ENCODE results near the gene NKPD1.
"Not testable (repeated sequence)": the region's sequence is repeated elsewhere in the genome, so short reads cannot be mapped to it uniquely, and the experiment has no call there.

The NKPD1 gene

DNA sequence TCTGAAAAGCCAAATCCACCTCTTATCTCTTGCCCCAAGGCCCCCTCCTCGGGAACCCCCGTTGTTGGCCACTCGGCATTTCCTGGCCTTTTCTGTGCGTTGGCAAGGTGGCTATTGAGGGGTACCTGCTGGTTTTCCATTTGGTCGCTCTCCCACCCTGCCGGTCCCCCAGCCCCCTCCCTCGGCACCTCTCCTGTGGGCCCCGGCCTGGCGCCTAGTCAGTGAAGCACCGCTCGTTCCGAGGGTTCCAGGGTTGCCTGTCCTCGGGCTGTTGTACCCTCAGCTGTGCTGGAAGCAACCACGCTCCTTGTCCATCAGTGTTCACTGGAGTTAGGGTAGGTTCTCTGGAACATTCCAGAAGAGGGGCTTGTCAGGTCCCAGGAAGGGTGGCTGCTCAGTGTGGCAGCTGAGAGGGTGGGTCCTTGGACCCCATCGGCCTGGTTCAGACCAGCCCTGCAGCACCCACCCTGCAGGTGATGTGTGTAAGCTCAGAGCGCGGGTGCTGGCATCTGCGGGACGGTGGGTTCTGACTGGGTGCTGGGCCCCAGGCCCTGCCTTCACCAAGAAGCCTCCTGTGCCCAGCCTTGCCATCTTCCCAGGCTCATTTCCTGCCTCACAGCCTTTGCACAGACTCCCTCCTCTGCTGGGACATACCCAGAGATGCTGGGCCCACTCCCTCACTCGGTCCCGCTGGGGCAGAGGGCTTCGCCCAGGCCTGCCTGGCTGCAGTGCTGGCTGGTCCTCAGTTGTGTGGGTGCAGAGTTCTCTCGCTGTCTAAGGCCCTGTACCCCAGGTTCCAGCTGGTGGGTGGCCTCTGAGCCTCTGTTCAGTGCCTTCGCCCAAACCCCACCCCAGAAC, 21.3 kb downstream of the NKPD1 start:
- DNase-seq (ENCODE audit: low read depth in 2 of 2), result no peak

DNA sequence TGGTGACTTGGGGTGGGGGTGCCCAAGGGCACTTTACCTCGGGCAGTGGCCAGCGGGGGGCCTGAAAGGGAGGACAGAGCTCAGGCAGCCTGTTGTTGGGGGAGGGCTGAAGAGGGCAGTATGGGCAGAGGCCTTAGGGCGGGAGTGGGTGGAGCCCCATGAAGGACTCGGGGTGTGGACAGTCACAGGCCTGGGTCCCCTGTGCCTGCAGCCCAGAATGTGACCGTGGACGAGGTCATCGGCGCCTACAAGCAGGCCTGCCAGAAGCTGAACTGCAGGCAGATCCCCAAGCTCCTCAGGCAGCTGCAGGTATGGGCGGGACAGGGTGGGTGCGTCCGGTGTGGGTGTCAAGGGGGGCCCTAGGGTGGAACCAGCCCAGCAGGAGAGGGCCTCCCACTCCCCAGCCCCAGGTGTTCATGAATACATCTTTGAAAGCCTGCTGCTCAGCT, 22.5 kb downstream of the NKPD1 start:
- DNase-seq (ENCODE audit: low read depth in 2 of 2), result no peak

- DNase-seq (ENCODE audit: low read depth in 2 of 2), result no peak
Observed at GRCh38 chr19:45137179-45137761, 23.5 kb downstream of the NKPD1 start.

GRCh38 chr19:45136507-45137178, 24.1 kb downstream of the NKPD1 start:
- no peak for DNase-seq (ENCODE audit: low read depth in 2 of 2)

DNA sequence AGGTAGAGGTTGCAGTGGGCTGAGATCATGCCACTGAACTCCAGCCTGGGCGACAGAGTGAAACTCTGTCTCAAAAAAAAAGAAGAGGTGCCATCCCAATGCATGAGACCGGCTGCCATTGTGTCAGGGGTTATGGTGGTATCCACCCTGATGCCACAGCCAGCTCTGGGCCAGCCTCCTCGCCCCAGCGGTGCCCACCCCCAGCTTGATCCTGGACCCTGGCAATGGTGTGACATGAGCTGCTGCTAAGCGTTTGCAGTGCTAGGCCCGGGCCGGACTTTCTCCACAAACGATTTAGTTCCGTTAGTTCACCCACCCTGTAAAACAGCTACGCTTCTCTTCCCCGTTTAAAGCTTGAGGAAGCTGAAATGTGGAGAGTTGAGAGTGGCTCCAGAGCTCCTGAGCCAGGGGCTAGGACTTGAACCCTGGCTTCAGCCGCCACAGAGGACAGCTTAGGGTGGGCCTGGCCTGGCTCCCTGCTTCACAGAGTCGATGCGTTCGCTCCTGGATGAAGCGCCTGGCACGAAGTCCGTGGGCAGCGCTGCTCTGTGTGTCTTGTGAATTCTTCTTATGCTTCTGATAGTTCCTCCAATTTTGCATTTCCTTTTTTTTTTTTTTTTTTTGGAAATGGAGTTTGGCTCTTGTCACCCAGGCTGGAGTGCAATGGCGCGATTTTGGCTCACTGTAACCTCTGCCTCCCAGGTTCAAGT, 25.5 kb downstream of the NKPD1 start:
- no peak for DNase-seq (ENCODE audit: low read depth in 2 of 2)

DNA sequence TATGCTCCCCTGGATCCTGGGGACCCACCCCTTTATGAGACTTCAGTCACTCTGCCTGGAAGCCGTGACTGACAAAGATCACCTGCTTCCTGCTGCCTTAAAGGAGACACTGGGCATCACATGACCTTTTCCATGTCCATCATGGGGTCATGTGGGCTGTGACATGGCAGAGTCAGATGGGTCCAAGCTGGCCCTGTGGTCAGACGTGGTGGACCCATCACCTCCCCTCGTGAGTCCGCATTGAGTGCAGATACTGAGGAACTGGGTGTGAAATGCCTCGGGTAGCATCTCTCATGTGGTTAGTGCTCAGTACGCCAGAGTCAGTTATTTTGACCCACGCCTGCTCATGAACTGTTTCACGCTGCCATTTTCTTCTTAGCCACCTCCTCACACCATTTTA, 27.1 kb downstream of the NKPD1 start:
- DNase-seq (ENCODE audit: low read depth in 2 of 2), result no peak

DNA sequence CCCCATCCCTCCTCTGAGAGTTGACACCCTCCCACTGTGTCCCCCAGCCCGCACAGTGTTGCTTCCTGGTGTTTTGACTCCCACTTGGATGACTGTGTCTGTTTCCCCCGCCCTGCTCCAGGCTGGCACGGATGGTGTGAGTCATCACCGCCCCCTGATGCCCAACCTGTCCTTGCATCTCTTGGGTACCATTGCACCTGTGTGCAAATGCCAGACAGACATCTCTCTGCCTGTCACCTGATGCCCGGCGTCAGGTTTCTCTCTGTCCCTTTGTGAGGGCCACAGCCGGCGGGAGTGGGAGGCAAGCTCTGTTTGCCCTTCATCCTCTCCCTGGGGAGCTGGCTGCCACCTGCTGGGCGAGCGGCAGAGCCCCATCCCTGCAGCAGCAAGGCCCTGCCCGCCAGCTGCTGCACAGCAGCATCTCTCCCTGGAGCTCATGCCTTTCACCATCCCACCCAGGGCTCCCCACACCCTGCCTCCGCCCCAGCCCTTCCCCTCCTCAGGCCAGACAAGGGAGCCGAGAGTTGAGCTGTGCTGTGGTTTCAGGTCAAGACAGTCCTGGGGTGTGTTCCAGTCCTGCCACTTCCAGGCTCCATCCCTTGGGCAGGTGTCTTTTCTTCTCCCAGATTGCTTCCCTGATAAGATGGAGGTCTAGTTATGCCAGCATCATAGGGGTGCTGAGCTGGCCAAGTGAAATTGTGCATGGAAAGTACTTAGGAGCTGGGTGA, 29.7 kb downstream of the NKPD1 start:
- DNase-seq (ENCODE audit: low read depth in 2 of 2), result no peak

DNA sequence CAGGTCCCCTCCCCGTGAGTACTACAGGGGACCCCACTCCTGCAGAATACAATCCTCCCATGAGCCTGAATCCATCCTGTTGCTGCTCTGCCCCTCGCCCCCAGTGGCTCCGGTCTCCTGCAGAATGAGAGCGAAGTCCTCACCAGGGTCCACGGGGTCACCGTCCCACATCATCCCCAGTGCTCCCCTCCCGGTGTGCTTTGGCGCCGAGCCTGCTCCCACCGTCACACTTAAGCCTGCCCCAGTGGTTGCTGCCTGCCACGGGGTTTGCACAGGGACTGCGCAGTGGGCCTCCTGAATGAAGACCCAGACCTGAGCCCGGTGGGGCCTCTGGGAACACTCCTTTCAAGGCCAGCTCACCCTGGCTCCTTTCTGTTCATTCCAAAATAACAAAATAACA, 30.5 kb downstream of the NKPD1 start:
- no peak for DNase-seq (ENCODE audit: low read depth in 2 of 2)

DNA sequence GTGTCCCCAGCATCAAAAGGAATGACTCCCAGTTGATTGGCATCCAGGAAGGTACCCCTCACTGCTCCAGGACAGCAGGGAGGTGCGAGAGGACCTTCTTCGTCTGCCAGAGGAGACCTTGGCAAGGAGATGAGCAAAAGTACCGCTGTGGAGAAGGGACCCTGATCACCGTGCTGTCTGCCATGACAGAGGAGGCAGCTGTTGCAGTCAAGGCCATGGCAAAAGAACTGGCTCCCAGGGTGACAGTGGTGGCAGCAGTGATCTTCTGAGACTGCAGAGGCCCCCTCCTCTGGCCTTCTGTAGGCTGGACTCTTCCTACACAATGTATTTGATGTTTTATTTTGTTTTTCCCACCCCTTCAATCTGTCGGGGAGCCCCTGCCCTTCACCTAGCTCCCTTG, 32.0 kb downstream of the NKPD1 start:
- DNase-seq (ENCODE audit: low read depth in 2 of 2), result no peak

GRCh38 chr19:45128146-45128545, 32.6 kb downstream of the NKPD1 start:
- no peak for DNase-seq (ENCODE audit: low read depth in 2 of 2)

- DNase-seq (ENCODE audit: low read depth in 2 of 2), result no peak
Observed at GRCh38 chr19:45126654-45127053, 34.1 kb downstream of the NKPD1 start.

GRCh38 chr19:45125975-45126493, 34.7 kb downstream of the NKPD1 start:
- peak; percentile 23 to 24 for DNase-seq (ENCODE audit: low read depth in 2 of 2)

DNA sequence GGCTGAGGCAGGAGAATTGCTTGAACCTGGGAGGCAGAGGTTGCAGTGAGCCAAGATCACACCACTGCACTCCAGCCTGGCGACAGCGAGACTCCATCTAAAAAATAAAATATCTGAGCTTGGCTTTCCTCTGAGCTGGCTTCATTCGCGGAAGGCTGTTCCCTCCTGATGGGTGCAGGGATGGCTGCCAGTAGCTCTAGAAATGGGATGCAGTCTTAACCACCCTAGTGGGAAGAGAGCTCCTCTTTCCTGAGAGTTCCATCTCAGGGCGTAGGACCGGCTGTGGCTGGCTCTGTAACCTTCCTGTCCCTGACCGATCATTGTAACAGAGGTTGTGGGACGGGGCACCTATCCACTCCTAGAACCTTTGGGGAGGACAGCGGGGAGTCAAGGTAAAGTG, 35.4 kb downstream of the NKPD1 start:
- no peak for DNase-seq (ENCODE audit: low read depth in 2 of 2)

- DNase-seq (ENCODE audit: low read depth in 2 of 2), result no peak
Observed at GRCh38 chr19:45124021-45124420, 36.8 kb downstream of the NKPD1 start.

DNA sequence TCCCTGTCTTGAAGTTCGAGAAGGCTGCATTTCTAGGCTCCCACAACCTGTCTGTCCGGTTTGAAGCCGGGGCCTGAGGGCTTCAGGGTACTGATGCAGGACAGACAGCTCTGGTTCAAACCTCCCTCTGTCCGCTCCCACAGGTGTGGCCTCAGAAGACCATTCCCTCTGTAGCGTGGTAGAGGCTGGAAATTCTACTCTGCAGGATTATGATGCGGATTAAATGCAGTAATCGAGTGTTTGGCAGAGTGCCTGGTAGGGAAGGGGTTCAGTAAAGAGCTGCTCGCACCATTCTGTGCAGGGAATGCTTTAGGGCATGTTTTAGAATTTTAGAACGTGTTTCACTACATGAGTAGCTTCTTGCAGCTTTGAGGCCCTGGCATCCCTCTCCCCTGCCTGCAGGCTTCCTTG, 37.3 kb downstream of the NKPD1 start:
- no peak for DNase-seq (ENCODE audit: low read depth in 2 of 2)

GRCh38 chr19:45122832-45123231, 38.0 kb downstream of the NKPD1 start:
- DNase-seq (ENCODE audit: low read depth in 2 of 2), result no peak

DNA sequence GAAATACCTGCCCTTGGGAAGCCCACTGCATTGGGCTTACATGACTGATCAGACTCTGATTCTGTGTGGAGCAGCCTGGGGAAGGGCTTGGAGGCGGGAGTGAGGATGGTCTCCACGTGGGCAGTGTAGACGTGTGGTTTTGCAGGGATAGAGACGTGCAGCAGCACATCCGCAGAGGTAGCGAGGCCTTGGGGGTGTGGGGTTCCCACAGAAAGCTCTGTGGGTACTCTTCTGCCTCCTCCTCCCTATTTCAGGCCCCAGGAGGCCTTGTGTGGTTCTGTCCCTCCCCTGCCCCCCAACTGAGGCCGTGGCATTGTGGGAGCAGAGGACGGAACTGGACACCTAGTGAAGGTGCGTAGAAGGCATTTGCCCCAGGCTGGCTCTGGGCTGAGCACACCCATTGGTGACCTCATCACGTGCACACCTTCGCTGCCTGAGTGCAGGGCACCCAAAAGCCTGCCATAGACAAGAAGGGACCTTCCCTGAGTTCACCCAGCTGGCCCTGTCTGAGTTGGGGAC, 38.9 kb downstream of the NKPD1 start:
- no peak for DNase-seq (ENCODE audit: low read depth in 2 of 2)

DNA sequence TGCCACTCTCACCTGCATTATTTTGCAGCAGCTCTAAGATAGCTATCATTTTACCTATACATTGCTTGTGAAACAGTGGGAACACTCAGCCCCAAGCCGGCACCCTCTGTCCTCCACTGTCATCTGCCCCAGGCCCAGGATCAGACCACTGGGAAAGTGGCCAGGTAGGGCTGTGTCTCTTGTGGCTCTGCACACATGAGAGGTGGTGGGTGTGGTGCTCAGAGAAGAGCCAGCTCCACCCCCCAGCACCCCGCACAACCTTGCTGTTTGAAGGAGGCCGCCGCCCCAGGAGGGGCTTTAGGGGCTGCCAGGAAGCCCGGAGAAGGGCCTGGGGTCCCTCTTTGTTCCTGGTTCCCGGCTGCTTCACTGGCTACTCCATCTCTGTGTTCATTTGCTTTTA, 41.2 kb downstream of the NKPD1 start:
- DNase-seq (ENCODE audit: low read depth in 2 of 2), result no peak

GRCh38 chr19:45118591-45119355, 42.0 kb downstream of the NKPD1 start:
- DNase-seq (ENCODE audit: low read depth in 2 of 2), result not testable (repeated sequence)

DNA sequence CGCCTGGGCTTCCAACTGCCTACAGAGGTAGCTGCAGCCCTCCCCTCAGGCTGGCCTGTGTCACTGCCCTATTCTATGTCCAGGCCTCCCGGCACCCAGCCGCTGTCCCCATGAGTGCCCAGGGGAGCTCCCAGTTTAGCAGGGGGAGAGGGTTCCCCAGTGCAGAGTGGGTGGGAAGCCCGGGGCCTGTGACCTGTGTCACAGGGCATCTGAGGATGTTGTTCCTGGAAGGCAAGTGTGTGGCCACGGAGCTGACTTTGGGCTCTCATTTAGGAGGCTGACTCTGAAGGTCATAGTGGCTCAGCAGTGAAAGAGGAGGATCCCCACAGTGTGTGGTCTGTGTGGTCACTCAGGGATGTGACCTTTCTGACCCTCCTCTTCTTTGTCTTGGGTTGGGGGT, 42.7 kb downstream of the NKPD1 start:
- no peak for DNase-seq (ENCODE audit: low read depth in 2 of 2)
